KOPT-K1 (cell line): ENCODE data around the gene CRB1.
"Not testable (repeated sequence)": the region's sequence is repeated elsewhere in the genome, so short reads cannot be mapped to it uniquely, and the experiment has no call there.

Experiments used
- H3K27ac ChIP-seq: fragments of 200-600 bp; sonication (generic); 2 replicates; pipeline ENCODE4 v1.5.1; 2016; ENCODE audit warnings: antibody characterized with exemption, mild to moderate bottlenecking, low read depth, low read length; ENCODE audit not compliant: poor library complexity, severe bottlenecking
- H3K36me3 ChIP-seq: fragments of 200-600 bp; sonication (generic); 2 replicates; pipeline ENCODE4 v1.5.1; 2017; ENCODE audit warnings: antibody characterized with exemption, mild to moderate bottlenecking, low read length, moderate library complexity; ENCODE audit not compliant: insufficient read depth
- H3K9me3 ChIP-seq: fragments of 200-600 bp; sonication (generic); 2 replicates; pipeline ENCODE4 v1.5.1; 2017; ENCODE audit warnings: antibody characterized with exemption, low read length, mild to moderate bottlenecking; ENCODE audit not compliant: insufficient read depth, poor library complexity, severe bottlenecking

Gene CRB1

DNA sequence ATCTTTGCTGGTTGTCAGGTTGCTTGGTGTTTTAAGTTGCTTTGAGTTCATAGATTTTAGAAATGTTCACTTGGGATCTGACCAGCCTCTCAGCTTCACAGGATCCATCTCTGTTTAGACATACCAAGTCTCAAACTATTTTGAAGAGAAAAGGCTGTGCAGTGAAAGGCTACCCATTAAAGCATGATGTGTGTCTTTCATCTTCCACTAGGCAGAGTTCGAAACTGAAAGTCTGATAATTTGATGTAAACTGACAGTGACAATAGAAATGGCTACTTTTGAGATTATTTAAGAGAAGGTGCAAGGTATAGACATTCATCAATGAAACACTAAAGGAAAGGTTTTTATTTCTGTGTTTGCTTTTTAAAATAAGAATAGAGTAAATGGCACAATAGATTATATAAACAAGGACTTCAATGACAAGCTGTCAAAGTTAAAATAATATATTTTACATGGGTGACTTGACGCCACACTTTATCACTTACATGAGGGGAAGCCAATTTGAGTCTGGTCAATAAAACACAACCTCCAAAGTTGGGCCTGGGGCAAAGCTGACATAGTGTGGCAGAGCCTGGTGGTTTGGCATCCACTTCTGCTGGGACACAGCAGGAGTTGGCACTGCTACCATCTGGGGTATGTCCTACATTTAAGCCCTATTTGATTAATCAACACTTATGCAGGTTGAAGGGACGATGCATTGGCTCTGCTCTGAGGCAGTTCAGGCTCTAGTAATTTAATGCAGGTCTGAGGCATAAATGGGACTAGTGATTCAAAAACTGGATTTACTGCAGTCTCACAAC is 197.7 kb downstream of the CRB1 start:
- H3K27ac ChIP-seq: no peak overlapping the region
- no peaks in the 10 kb centered on the region for H3K36me3 ChIP-seq
- H3K9me3 ChIP-seq: no peaks in the 10 kb centered on the region

DNA sequence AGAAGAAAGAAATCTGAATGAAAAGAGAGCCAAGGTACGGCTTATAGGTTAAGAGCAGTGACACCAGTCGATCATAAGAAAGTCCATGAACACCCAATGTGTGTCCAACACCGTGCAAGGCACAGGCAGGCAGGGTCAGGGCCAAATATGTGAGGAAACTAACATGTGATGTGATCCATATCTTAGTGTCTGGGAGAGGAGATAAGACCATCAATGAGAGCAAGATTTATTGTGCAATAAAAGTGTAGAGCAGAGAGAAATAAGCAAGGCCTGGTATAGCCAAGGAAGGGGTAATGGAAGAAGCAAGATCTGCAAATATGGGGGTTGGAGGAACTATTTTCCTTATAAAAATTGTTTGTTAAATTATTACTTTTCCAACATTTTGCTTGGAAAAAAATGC is 198.8 kb downstream of the CRB1 start:
- no peaks in the 10 kb centered on the region for H3K36me3 ChIP-seq
- no peaks in the 10 kb centered on the region for H3K9me3 ChIP-seq
- no peak overlapping the region for H3K27ac ChIP-seq

DNA sequence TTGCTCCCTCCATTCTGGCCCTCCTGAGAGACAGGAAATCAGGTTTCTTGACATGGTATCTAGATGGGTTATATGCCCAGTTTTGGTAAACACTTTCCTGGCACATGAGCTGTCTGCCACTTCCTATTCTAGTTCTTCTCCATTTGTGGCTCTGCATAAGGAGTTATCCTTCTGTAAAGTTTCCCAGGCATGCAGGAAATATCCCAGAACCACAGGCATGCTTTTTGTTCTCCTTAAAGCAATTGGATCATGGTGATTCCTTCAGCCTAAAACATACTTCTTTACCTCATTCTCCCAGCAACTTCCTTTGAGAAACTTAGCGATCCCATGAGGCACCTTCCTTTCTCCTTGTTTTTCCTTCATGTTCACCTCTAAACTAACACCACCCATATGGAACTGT is 199.8 kb downstream of the CRB1 start:
- Histone ChIP-seq H3K27ac (no peak overlapping the region), H3K36me3 (no peaks in the 10 kb centered on the region), H3K9me3 (no peaks in the 10 kb centered on the region)

DNA sequence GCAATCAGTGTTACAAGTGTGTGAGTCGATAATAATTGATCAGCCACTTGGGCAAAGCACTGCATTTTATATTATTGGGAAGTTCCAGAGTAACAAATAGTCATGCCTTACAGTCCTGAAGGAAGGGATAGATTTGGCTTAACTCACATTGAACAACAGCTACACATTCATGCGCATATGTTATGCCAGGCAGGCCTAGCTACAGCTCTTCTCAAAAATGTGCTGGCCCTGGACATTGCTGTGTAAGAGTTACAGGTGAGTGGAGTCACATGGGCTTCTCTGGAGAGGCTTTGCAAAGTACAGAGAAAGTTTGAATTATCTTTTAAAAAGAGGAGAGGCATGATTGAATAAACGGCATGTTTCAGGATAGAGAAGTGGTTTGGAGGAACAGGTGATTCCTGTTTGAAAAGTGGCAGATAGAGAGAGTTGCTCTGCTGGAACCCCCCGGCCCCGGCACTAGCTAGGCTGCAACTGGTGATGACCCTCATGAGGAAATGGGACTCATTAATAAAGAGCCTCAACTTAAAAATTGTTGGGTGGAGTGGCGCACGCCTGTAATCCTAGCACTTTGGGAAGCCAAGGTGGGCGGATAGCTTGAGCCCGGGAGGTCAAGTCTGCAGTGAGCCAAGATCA is 200.6 kb downstream of the CRB1 start:
- no peaks in the 10 kb centered on the region for H3K9me3 ChIP-seq
- no peaks in the 10 kb centered on the region for H3K36me3 ChIP-seq
- H3K27ac ChIP-seq: no peak overlapping the region

DNA sequence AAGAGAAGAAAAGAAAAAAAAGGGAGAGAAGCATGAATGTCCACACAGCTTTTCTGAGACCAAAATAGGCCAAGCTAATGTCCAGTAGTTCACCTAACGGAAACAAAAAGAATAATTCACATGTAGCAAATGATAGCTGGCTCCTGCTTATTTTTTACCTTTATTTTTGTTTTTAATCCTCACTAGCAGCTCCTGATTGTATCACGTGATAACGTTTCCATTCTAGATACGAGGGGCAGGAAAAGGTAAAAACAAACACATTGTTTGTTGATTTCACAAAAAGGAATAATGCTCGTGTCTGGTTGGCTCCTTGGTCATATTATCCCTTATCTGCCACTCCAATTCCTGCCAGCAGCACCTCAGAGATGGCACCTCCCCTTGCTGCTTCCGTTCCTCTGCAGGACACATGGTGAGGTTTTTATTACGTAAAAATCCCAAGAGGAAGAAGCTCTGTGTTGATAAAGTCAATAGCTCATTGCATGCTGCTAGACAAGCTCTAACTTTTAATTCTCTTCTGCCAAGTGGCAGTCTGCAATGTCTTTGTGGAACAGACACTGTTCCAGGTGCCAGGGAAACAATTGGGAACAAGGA is 201.7 kb downstream of the CRB1 start:
- Histone ChIP-seq H3K9me3 (no peaks in the 10 kb centered on the region), H3K36me3 (no peaks in the 10 kb centered on the region), H3K27ac (no peak overlapping the region)

DNA sequence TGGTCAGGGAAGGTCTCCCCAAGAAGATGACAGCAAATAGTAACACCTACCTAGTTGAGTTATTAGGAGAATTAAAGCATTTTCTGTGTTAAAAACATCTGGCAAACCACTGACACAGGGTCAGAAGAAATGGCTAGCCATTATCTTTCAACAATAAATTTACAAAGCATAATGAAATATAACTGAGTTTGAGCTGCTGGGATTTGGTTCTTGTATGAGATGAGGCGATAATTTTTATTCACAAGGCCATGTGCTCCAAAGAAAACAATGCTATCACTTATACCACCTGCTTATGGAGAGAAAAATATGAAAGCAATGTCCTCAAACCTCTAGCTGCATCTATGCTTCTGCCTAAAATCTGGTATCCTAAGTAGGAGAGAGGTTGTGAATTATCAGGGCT is 202.3 kb downstream of the CRB1 start:
- no peak overlapping the region for H3K27ac ChIP-seq
- no peaks in the 10 kb centered on the region for H3K36me3 ChIP-seq
- no peaks in the 10 kb centered on the region for H3K9me3 ChIP-seq

DNA sequence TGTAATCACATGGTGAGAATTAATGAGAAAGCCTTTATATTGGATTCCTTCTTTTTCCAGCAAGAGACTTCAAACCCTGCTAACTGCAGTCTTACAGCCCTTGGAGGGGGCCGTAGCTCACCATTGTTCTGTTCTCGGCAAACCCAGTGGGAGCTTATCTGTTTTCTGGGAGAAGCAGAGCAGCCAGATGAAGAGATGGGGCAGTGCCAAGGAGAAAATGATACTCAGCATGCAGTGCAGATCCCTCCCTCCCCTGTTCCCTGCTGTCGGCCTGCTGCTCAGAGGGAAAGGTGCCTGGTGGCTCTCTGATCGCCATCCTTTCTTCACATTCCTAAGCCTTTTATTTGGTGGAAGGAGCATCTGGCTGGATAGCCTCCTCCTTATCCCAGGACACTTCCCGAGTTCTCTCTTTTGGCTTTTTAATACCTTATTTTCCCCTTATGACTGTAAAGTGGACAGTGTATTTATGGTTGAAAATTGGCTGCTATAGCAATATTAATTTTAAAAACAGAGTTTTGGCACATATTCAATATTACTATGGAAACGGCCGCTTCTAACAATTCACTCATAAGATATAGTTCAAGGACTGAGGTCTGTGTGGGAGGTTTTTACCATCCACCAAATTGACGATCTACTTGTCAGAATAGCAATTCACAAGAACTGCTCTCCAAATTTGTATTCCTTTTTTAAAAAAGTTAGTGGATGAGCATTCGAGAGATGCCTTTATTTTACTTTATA is 203.4 kb downstream of the CRB1 start:
- H3K36me3 ChIP-seq: no peaks in the 10 kb centered on the region
- no peaks in the 10 kb centered on the region for H3K9me3 ChIP-seq
- H3K27ac ChIP-seq: no peak overlapping the region

- Histone ChIP-seq H3K9me3 (no peaks in the 10 kb centered on the region), H3K36me3 (no peaks in the 10 kb centered on the region), H3K27ac (no peak overlapping the region)
Measured at GRCh38 chr1:197472141-197472540, 204.1 kb downstream of the CRB1 start.

GRCh38 chr1:197480446-197480845 is 212.4 kb downstream of the CRB1 start:
- H3K27ac ChIP-seq: no peak overlapping the region
- no peaks in the 10 kb centered on the region for H3K9me3 ChIP-seq
- no peaks in the 10 kb centered on the region for H3K36me3 ChIP-seq

- H3K36me3 ChIP-seq: no peaks in the 10 kb centered on the region
- H3K27ac ChIP-seq: no peak overlapping the region
- no peaks in the 10 kb centered on the region for H3K9me3 ChIP-seq
Measured at GRCh38 chr1:197481101-197481500, 213.0 kb downstream of the CRB1 start.

DNA sequence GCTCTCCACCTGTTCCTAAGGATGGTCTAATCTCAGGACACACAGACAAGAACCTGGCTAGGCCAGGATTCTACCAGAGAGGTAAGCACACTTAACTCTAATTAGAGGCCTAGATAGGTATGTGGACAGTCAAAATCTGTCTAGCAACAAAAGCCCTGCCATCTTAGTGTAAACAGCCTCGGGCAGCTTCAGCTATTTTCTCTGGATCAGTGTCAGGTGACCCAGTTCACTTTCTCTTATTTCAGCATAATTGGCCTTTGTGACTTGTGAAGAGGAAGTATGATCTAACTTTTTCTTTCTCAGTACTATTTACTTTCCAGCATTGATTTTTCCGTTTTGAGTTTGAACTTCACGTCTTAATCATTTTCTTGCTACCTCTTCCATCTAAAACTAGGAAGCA is 217.7 kb downstream of the CRB1 start:
- no peaks in the 10 kb centered on the region for H3K36me3 ChIP-seq
- H3K9me3 ChIP-seq: no peaks in the 10 kb centered on the region
- no peak overlapping the region for H3K27ac ChIP-seq

DNA sequence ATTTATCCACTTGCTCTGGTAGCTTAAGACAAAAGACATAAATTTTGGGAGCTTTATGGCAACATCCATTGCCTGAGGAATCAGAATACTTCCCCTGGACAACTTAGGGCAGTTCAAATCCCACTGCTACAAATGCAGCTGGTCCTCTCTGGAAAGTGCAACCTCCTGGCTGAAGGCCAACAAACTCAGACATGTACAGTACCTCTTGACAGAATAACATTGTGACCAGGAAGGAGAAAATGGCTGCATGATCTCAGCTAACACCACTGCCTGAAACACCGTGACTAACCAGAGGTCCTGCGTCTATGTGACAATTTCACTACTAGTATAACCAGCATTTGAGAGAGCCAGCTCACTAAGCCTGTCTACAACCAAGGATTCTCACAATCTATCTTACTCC is 218.9 kb downstream of the CRB1 start:
- Histone ChIP-seq H3K27ac (no peak overlapping the region), H3K36me3 (no peaks in the 10 kb centered on the region), H3K9me3 (no peaks in the 10 kb centered on the region)

DNA sequence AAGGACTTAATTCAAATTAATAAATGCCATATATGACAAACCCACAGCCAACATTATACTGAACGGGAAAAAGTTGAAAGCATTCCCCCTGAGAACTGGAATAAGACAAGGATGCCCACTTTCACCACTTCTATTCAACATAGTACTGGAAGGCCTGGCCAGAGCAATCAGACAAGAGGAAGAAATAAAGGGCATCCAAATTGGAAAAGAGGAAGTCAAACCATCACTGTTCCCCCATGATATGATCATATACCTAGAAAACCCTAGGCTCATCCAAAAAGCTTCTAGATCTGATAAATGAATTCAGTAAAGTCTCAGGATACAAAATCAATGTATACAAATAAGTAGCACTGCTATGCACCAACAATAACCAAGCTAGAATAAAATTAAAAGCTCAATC is 223.5 kb downstream of the CRB1 start:
- H3K36me3 ChIP-seq, H3K9me3 ChIP-seq, H3K27ac ChIP-seq: not testable (repeated sequence)

DNA sequence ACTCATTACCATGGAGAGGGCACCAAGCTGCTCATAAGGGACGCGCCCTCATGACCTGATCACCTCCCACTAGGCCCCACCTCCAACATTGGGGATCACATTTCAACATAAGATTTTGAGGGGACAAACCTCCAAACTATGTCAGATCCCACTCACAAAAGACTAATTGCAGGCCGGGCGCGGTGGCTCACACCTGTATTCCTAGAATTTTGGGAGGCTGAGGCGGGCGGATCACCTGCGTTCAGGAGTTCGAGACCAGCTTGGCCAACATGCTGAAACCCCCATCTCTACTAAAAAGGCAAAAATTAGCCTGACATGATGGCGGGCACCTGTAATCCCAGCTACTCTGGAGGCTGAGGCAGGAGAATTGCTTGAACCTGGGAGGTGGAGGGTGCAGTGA is 228.7 kb downstream of the CRB1 start:
- H3K36me3 ChIP-seq: no peaks in the 10 kb centered on the region
- H3K9me3 ChIP-seq: no peaks in the 10 kb centered on the region
- no peak overlapping the region for H3K27ac ChIP-seq

- H3K27ac ChIP-seq: no peak overlapping the region
- peaks cover 36% of the 10 kb centered on the region for H3K36me3 ChIP-seq
- no peaks in the 10 kb centered on the region for H3K9me3 ChIP-seq
Measured at GRCh38 chr1:197510691-197511378, 242.8 kb downstream of the CRB1 start.
